ENCODE measurements around the gene IL23A.

- no peak for TF ChIP-seq POLR2A (IDR thresholded peaks at IDR 0.05)
- no peak for TF ChIP-seq CTCF (IDR thresholded peaks at IDR 0.05)
Measured at GRCh38 chr12:56311003-56311402, 27.7 kb upstream of the IL23A start.
